ENCODE results near the gene DYRK2. TPM values are rescaled to one million over a fixed set of nuclear protein-coding genes. Genes with fewer than 3 reads are reported as not detected.
"Not testable (repeated sequence)": the region's sequence is repeated elsewhere in the genome, so short reads cannot be mapped to it uniquely, and the experiment has no call there.

DYRK2 gene
- total RNA-seq, 4 donors from 2014 or later: 26.9 to 147 (median 96.6) TPM

DNA sequence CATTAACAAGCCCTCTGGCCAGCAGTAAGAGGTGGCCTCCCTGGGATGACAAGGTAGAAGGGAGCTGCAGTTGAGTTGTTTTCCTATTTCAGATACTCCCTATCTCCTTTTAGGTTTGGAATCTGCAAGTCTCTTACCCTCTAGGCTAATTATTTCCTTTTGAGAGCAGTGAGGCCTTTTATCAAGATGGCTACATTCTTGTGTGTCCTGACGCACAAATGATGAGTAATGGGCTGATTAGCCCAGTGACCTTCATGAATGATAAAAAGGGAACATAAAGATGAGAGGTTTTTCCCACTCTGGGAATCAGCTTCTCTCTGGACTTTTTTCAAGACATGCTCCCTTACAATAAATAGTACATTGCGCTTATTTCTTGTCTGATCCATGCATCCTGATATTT is 22.9 kb downstream of the DYRK2 start:
- Histone ChIP-seq H3K36me3 (no peaks in the 10 kb centered on the region), H3K27me3 (no peaks in the 10 kb centered on the region), H3K27ac (no peak overlapping the region), H3K9me3 (peaks cover 0 to 3% of the 10 kb centered on the region in 2 donors), H3K4me3 (no peak overlapping the region), H3K4me1 (peaks cover 0 to 19% (median 0%) of the 10 kb centered on the region in 4 donors)
- intact Hi-C loops (cut with DNase I; ENCODE audit: low total_unique reads): no loop called here
- DNase-seq: no peak
- in situ Hi-C loops (cut with MboI; ENCODE audit: low pct_ligation_motif_present in 1 of 4, low pct_unique_long_range_greater_than_20kb in 1 of 4, low sequenced_read_pairs in 3 of 4): loop anchor here in 2 of 4 donors (25.0 kb wide), 1 partner anchor 266 kb away; no protein-coding TSS in a partner anchor
- WGBS, 2 donors (ENCODE audit: low coverage in 1 of 2): 92 to 100% methylated on average over 2 of the region's 2 CpGs
- TF ChIP-seq POLR2A (IDR thresholded peaks at IDR 0.05) (no peak), POLR2AphosphoS5 (IDR thresholded peaks at IDR 0.05) (no peak), EP300 (IDR thresholded peaks at IDR 0.05; ENCODE audit: low read depth) (no peak), CTCF (IDR thresholded peaks at IDR 0.05) (no peak)

GRCh38 chr12:67671892-67672291 is 23.3 kb downstream of the DYRK2 start:
- no peak for DNase-seq
- H3K9me3 ChIP-seq: peaks cover 0 to 3% of the 10 kb centered on the region in 2 donors
- H3K27me3 ChIP-seq: no peaks in the 10 kb centered on the region
- no peak overlapping the region for H3K27ac ChIP-seq
- no peaks in the 10 kb centered on the region for H3K36me3 ChIP-seq
- H3K4me1 ChIP-seq: peaks cover 0 to 14% (median 0%) of the 10 kb centered on the region in 4 donors
- TF ChIP-seq POLR2A (IDR thresholded peaks at IDR 0.05) (no peak), CTCF (IDR thresholded peaks at IDR 0.05) (no peak), POLR2AphosphoS5 (IDR thresholded peaks at IDR 0.05) (no peak), EP300 (IDR thresholded peaks at IDR 0.05; ENCODE audit: low read depth) (no peak)
- intact Hi-C loops (cut with DNase I; ENCODE audit: low total_unique reads): no loop called here
- in situ Hi-C loops (cut with MboI; ENCODE audit: low pct_ligation_motif_present in 1 of 4, low pct_unique_long_range_greater_than_20kb in 1 of 4, low sequenced_read_pairs in 3 of 4): loop anchor here in 2 of 4 donors (25.0 kb wide), 1 partner anchor 265 kb away; no protein-coding TSS in a partner anchor
- 89 to 92% methylated on average over 3 of the region's 3 CpGs for WGBS, 2 donors (ENCODE audit: low coverage in 1 of 2)
- no peak overlapping the region for H3K4me3 ChIP-seq

DNA sequence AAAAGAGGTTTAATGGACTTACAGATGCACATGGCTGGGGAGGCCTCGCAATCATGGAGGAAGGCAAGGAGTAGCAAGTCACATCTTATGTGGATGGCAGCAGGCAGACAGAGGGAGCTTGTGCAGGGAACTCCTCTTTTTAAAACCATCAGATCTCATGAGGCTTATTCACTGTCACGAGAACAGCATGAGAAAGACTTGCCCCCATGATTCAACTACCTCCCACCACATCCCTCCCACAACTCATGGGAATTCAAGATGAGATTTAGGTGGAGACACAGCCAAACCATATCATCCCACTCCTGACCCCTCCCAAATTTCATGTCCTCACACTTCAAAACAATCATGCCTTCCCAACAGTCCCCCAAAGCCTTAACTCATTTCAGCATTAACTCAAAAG is 24.0 kb downstream of the DYRK2 start:
- H3K4me1 ChIP-seq: peaks cover 0 to 14% (median 0%) of the 10 kb centered on the region in 4 donors
- DNase-seq; H3K9me3 ChIP-seq; intact Hi-C loops (cut with DNase I; ENCODE audit: low total_unique reads); H3K4me3 ChIP-seq; H3K27ac ChIP-seq; H3K36me3 ChIP-seq; H3K27me3 ChIP-seq: not testable (repeated sequence)
- 90 to 91% methylated on average over 2 of the region's 2 CpGs for WGBS, 2 donors (ENCODE audit: low coverage in 1 of 2)
- in situ Hi-C loops (cut with MboI; ENCODE audit: low pct_ligation_motif_present in 1 of 4, low pct_unique_long_range_greater_than_20kb in 1 of 4, low sequenced_read_pairs in 3 of 4): loop anchor here in 2 of 4 donors (25.0 kb wide), 1 partner anchor 265 kb away; no protein-coding TSS in a partner anchor

DNA sequence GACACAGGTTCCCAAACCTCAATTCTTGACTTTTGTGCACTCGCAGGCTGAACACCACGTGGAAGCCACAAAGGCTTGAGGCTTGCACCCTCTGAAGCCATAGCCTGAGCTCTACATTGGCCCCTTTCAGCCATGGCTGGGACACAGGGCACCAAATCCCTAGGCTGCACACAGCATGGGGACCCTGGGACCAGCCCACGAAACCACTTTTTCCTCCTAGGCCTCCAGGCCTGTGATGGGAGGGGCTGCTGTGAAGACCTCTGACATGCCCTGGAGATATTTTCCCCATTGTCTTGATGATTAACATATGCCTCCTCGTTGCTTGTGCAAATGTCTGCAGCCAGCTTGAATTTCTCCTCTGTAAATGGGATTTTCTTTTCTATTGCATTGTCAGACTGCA is 25.0 kb downstream of the DYRK2 start:
- in situ Hi-C loops (cut with MboI; ENCODE audit: low pct_ligation_motif_present in 1 of 4, low pct_unique_long_range_greater_than_20kb in 1 of 4, low sequenced_read_pairs in 3 of 4): loop anchor here in 2 of 4 donors (25.0 kb wide), 1 partner anchor 264 kb away; no protein-coding TSS in a partner anchor
- DNase-seq; H3K9me3 ChIP-seq; intact Hi-C loops (cut with DNase I; ENCODE audit: low total_unique reads); H3K27ac ChIP-seq; H3K36me3 ChIP-seq; H3K4me3 ChIP-seq; H3K27me3 ChIP-seq: not testable (repeated sequence)
- peaks cover 2 to 15% (median 7%) of the 10 kb centered on the region in 4 donors for H3K4me1 ChIP-seq
- WGBS, 2 donors (ENCODE audit: low coverage in 1 of 2): 80 to 81% methylated on average over 1 to 4 of the region's 4 CpGs

GRCh38 chr12:67674417-67674816 is 25.9 kb downstream of the DYRK2 start:
- no peak for DNase-seq
- Histone ChIP-seq H3K4me3 (no peak overlapping the region), H3K36me3 (no peaks in the 10 kb centered on the region), H3K9me3 (peaks cover 0 to 3% of the 10 kb centered on the region in 2 donors), H3K27me3 (no peaks in the 10 kb centered on the region), H3K27ac (no peak overlapping the region), H3K4me1 (peaks cover 3 to 21% (median 10%) of the 10 kb centered on the region in 4 donors)
- 99 to 100% methylated on average over 3 of the region's 3 CpGs for WGBS, 2 donors (ENCODE audit: low coverage in 1 of 2)
- intact Hi-C loops (cut with DNase I; ENCODE audit: low total_unique reads) (no loop called here), in situ Hi-C loops (cut with MboI; ENCODE audit: low pct_ligation_motif_present in 1 of 4, low pct_unique_long_range_greater_than_20kb in 1 of 4, low sequenced_read_pairs in 3 of 4) (loop anchor here in 2 of 4 donors (25.0 kb wide), 1 partner anchor 263 kb away; no protein-coding TSS in a partner anchor)
- TF ChIP-seq EP300 (IDR thresholded peaks at IDR 0.05; ENCODE audit: low read depth) (no peak), CTCF (IDR thresholded peaks at IDR 0.05) (no peak), POLR2A (IDR thresholded peaks at IDR 0.05) (no peak), POLR2AphosphoS5 (IDR thresholded peaks at IDR 0.05) (no peak)

All from transverse colon (tissue), 4 donors.